K562 (cell line): ENCODE measurements around the gene SMAP2. TPM values are rescaled to one million over a fixed set of nuclear protein-coding genes. Genes with fewer than 3 reads are reported as not detected.

ENCODE experiments used
- FOS ChIP-seq: IDR thresholded peaks from 3 replicates; pipeline ENCODE4 v1.6.1; 2011; ENCODE audit not compliant: insufficient read length; ENCODE audit errors: extremely low read depth
- GTF2B ChIP-seq: IDR thresholded peaks from 2 replicates; pipeline ENCODE4 v1.6.1; 2011; ENCODE audit not compliant: insufficient read length; ENCODE audit errors: extremely low read depth
- NFIC ChIP-seq: fragments of 450-650 bp; IDR thresholded peaks from 2 replicates; pipeline ENCODE4 v1.6.1; 2017; ENCODE audit warnings: mild to moderate bottlenecking, inconsistent platforms
- POLR2A ChIP-seq: fragments of 450-650 bp; conservative IDR thresholded peaks from 2 replicates; pipeline ENCODE4 v1.6.1; 2016
- SP1 ChIP-seq: sonication (generic); formaldehyde crosslinking; IDR thresholded peaks from 2 replicates; pipeline ENCODE4 v1.8.1; 2022; ENCODE audit warnings: mild to moderate bottlenecking, missing genetic modification reagents
- ZNF592 ChIP-seq: fragments of 450-650 bp; IDR thresholded peaks from 2 replicates; pipeline ENCODE4 v1.6.1; 2017; ENCODE audit warnings: antibody characterized with exemption, mild to moderate bottlenecking
- ZNF778 ChIP-seq: fragments of 450-650 bp; formaldehyde crosslinking; IDR thresholded peaks from 2 replicates; pipeline ENCODE4 v1.4.0; 2020; ENCODE audit warnings: mild to moderate bottlenecking, moderate library complexity
- polyA plus RNA-seq, 8 experiments: library from polyadenylated mRNA; depleted of rRNA in 4 of 8; stranded (reverse) in 5 of 8; unstranded in 3 of 8; fragments of >200 nt; fragmentation: Nextera tagmentation in 2 of 8; fragmentation: Illumina TruSeq in 1 of 8; extraction: Ambion mirVana in 2 of 8; extraction: Trizol in 1 of 8; gene quantifications; 2 replicates each; pipeline versions ENCODE4 v1.2.1 to v1.2.3, GENCODE V29; 2011 to 2014; ENCODE audit warnings: inconsistent platforms in 1 of 8, missing spikeins in 1 of 8
- total RNA-seq, 7 experiments: library from RNA; depleted of rRNA in 6 of 7; stranded (reverse); fragments of >200 nt in 6 of 7; fragmentation: Illumina TruSeq in 2 of 7; extraction: Trizol in 2 of 7; gene quantifications; 2 replicates each; pipeline versions ENCODE4 v1.2.1 to v1.2.3, GENCODE V29; 2011 to 2021; ENCODE audit warnings: low replicate concordance in 1 of 7

Gene SMAP2
- total and polyA plus RNA-seq, 9 of the 15 experiments (the other 6 are each of a cell fraction or from before 2014, with no cell fraction given) = 38.7 to 212 (median 94.1) TPM

- TF ChIP-seq ZNF592 (0 out of 2 replicates have a peak, but pooled peaks have one; percentile 40), GTF2B (no peak), POLR2A (no peak), ZNF778 (no peak), NFIC (peak; percentile 40), FOS (no peak), SP1 (peak; percentile 9; the same call in 1 of the 2 replicates)
Observed at GRCh38 chr1:40384413-40384762, 10.9 kb downstream of the SMAP2 start (continued).
